Measurements from ENCODE around the gene SNRPD3.
"Not testable (repeated sequence)": the region's sequence is repeated elsewhere in the genome, so short reads cannot be mapped to it uniquely, and the experiment has no call there.

Gene SNRPD3

DNA sequence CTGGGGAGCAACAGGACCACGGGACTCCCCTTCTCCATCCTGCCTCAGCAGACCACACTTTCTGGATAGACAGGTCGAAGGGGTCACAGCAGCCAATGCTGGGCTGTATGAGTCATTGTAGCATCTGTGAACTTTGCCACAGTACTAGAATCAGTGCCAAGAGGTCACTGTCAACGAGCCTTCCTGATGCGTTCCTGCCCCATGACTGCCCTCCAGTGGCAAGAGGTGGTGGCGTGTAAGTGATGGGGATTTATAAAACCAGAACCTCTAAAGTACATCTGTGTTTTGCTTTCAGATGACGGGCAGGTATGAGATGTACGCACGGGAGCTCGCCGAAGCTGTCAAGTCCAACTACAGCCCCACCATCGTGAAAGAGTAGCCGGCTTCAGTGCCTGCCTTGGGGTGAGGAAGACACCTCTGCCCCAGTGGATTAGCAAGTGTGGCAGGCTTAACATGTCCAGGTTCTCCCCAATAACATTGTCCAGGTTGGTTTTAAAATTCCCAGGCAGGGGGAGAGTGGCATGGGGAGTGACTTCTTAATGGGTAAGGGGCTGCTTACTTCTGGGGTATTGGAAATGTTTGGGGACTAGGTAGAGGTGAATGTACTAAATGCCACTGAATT, 30.3 kb upstream of the SNRPD3 start:
- no peaks in the 10 kb centered on the region for H3K27me3 ChIP-seq (ENCODE audit: insufficient read depth, low read length, poor library complexity, severe bottlenecking)
- no peaks in the 10 kb centered on the region for H3K79me2 ChIP-seq (ENCODE audit: insufficient read depth, low read length)
- H3K4me2 ChIP-seq (ENCODE audit: low read depth, low read length, poor library complexity, severe bottlenecking), result no peak overlapping the region
- H4K20me1 ChIP-seq (ENCODE audit: insufficient read depth, low read length, poor library complexity, severe bottlenecking), result no peaks in the 10 kb centered on the region
- H3K4me1 ChIP-seq (ENCODE audit: insufficient read depth, low read length, poor library complexity, severe bottlenecking), result peaks cover 14% of the 10 kb centered on the region
- no peaks in the 10 kb centered on the region for H3K9me3 ChIP-seq (ENCODE audit: insufficient read depth, low read depth, low read length)
- no peaks in the 10 kb centered on the region for H3K36me3 ChIP-seq (ENCODE audit: insufficient read depth, low read length)
- no peaks in the 10 kb centered on the region for H3K9me2 ChIP-seq (replicated peaks; ENCODE audit: low read depth, low read length)
- no peak overlapping the region for H3K9ac ChIP-seq (ENCODE audit: low read depth, low read length, poor library complexity, severe bottlenecking)
- no peak overlapping the region for H2AFZ ChIP-seq (ENCODE audit: low read length)
- no peak overlapping the region for H3K4me3 ChIP-seq (ENCODE audit: low read length, poor library complexity, severe bottlenecking)
- H3F3A ChIP-seq (ENCODE audit: low read depth), result no peaks in the 10 kb centered on the region
- TF ChIP-seq EZH2phosphoT487 (IDR thresholded peaks at IDR 0.05; ENCODE audit: borderline replicate concordance), result no peak
- TF ChIP-seq, protein P1, sequence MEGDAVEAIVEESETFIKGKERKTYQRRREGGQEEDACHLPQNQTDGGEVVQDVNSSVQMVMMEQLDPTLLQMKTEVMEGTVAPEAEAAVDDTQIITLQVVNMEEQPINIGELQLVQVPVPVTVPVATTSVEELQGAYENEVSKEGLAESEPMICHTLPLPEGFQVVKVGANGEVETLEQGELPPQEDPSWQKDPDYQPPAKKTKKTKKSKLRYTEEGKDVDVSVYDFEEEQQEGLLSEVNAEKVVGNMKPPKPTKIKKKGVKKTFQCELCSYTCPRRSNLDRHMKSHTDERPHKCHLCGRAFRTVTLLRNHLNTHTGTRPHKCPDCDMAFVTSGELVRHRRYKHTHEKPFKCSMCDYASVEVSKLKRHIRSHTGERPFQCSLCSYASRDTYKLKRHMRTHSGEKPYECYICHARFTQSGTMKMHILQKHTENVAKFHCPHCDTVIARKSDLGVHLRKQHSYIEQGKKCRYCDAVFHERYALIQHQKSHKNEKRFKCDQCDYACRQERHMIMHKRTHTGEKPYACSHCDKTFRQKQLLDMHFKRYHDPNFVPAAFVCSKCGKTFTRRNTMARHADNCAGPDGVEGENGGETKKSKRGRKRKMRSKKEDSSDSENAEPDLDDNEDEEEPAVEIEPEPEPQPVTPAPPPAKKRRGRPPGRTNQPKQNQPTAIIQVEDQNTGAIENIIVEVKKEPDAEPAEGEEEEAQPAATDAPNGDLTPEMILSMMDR (conservative IDR thresholded peaks at IDR 0.05; ENCODE audit: low read length), result peak; percentile 92

DNA sequence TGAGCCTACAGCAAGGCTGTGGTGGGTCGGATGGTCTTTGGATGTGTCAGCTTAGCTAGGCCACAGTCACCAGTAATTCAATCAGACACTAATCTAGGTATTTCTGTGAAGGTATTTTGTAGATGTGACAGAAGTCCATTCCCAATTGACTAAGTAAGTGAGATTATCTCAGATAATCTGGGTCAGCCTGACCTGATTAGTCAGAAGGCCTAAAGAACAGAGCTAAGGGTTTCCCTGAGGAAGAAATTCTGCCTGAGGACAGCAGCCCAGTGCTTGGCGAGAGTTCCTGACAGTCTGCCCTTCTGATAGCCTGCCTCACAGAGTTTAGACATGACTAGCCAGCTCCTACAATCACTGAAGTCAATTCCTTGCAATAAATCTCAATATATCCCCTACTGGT, 29.6 kb upstream of the SNRPD3 start:
- H3K4me1 ChIP-seq (ENCODE audit: insufficient read depth, low read length, poor library complexity, severe bottlenecking), result peaks cover 10% of the 10 kb centered on the region
- no peaks in the 10 kb centered on the region for H3K9me2 ChIP-seq (replicated peaks; ENCODE audit: low read depth, low read length)
- H2AFZ ChIP-seq (ENCODE audit: low read length), result no peak overlapping the region
- H3F3A ChIP-seq (ENCODE audit: low read depth), result no peaks in the 10 kb centered on the region
- no peaks in the 10 kb centered on the region for H4K20me1 ChIP-seq (ENCODE audit: insufficient read depth, low read length, poor library complexity, severe bottlenecking)
- no peaks in the 10 kb centered on the region for H3K9me3 ChIP-seq (ENCODE audit: insufficient read depth, low read depth, low read length)
- no peaks in the 10 kb centered on the region for H3K79me2 ChIP-seq (ENCODE audit: insufficient read depth, low read length)
- no peak overlapping the region for H3K4me2 ChIP-seq (ENCODE audit: low read depth, low read length, poor library complexity, severe bottlenecking)
- H3K9ac ChIP-seq (ENCODE audit: low read depth, low read length, poor library complexity, severe bottlenecking), result no peak overlapping the region
- no peaks in the 10 kb centered on the region for H3K36me3 ChIP-seq (ENCODE audit: insufficient read depth, low read length)
- TF ChIP-seq, protein P1 (conservative IDR thresholded peaks at IDR 0.05; ENCODE audit: low read length), result no peak
- no peak for TF ChIP-seq EZH2phosphoT487 (IDR thresholded peaks at IDR 0.05; ENCODE audit: borderline replicate concordance)
- H3K27me3 ChIP-seq (ENCODE audit: insufficient read depth, low read length, poor library complexity, severe bottlenecking), result no peaks in the 10 kb centered on the region
- no peak overlapping the region for H3K4me3 ChIP-seq (ENCODE audit: low read length, poor library complexity, severe bottlenecking)

DNA sequence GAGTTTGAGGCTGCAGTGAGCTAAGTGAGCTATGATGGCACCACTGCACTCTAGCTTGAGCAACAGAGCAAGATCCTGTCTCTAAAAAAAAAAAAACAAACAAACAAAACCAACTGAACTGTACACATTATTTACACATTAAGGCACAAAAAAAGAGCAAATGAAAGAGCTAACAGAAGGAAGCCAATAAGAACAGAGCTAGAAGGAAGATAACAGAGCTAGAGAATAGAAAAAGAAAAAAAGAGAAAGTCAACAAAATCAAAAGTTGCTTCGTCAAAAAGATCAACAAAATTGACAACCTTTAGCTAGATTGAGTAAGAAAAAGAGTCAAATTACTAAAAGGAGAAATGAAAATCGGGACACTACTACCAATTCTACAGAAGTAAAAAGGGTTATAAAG, 25.9 kb upstream of the SNRPD3 start:
- no peaks in the 10 kb centered on the region for H3K9me2 ChIP-seq (replicated peaks; ENCODE audit: low read depth, low read length)
- no peaks in the 10 kb centered on the region for H4K20me1 ChIP-seq (ENCODE audit: insufficient read depth, low read length, poor library complexity, severe bottlenecking)
- no peak overlapping the region for H3K4me3 ChIP-seq (ENCODE audit: low read length, poor library complexity, severe bottlenecking)
- TF ChIP-seq, protein P1 (conservative IDR thresholded peaks at IDR 0.05; ENCODE audit: low read length), result no peak
- TF ChIP-seq EZH2phosphoT487 (IDR thresholded peaks at IDR 0.05; ENCODE audit: borderline replicate concordance), result no peak
- H3K79me2 ChIP-seq (ENCODE audit: insufficient read depth, low read length), result no peaks in the 10 kb centered on the region
- no peaks in the 10 kb centered on the region for H3K36me3 ChIP-seq (ENCODE audit: insufficient read depth, low read length)
- H3K9ac ChIP-seq (ENCODE audit: low read depth, low read length, poor library complexity, severe bottlenecking), result no peak overlapping the region
- H3K27me3 ChIP-seq (ENCODE audit: insufficient read depth, low read length, poor library complexity, severe bottlenecking), result no peaks in the 10 kb centered on the region
- no peaks in the 10 kb centered on the region for H3K9me3 ChIP-seq (ENCODE audit: insufficient read depth, low read depth, low read length)
- H2AFZ ChIP-seq (ENCODE audit: low read length), result no peak overlapping the region
- no peaks in the 10 kb centered on the region for H3F3A ChIP-seq (ENCODE audit: low read depth)
- H3K4me2 ChIP-seq (ENCODE audit: low read depth, low read length, poor library complexity, severe bottlenecking), result no peak overlapping the region
- peaks cover 4% of the 10 kb centered on the region for H3K4me1 ChIP-seq (ENCODE audit: insufficient read depth, low read length, poor library complexity, severe bottlenecking)

DNA sequence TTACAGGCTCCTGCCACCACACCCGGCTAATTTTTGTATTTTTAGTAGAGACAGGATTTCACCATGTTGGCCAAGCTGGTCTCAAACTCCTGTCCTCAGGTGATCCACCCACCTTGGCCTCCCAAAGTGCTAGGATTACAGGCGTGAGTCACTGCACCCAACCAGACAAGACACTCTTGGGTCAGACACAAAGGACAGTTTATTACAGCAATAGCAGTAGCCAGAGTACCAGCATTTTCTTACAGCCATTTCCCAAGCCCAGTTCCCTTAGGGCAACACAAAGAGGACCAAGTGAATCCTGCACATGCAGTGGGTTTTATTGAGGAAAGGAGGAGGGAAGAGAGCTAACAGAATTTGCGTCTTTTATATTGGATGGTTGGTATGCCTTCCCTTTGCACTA, 24.8 kb upstream of the SNRPD3 start:
- H3K9me3 ChIP-seq (ENCODE audit: insufficient read depth, low read depth, low read length); H3K27me3 ChIP-seq (ENCODE audit: insufficient read depth, low read length, poor library complexity, severe bottlenecking); H3K4me1 ChIP-seq (ENCODE audit: insufficient read depth, low read length, poor library complexity, severe bottlenecking); H3K79me2 ChIP-seq (ENCODE audit: insufficient read depth, low read length); H3K4me3 ChIP-seq (ENCODE audit: low read length, poor library complexity, severe bottlenecking); H3K9ac ChIP-seq (ENCODE audit: low read depth, low read length, poor library complexity, severe bottlenecking); H4K20me1 ChIP-seq (ENCODE audit: insufficient read depth, low read length, poor library complexity, severe bottlenecking); H3K36me3 ChIP-seq (ENCODE audit: insufficient read depth, low read length); H3K4me2 ChIP-seq (ENCODE audit: low read depth, low read length, poor library complexity, severe bottlenecking); H2AFZ ChIP-seq (ENCODE audit: low read length); H3K9me2 ChIP-seq (replicated peaks; ENCODE audit: low read depth, low read length); H3F3A ChIP-seq (ENCODE audit: low read depth): not testable (repeated sequence)

Data from Loucy (cell line).